GM19025 (cell line): ENCODE results near the gene ARHGAP15.

Experiments
- ATAC-seq: cut with Tn5 transposase; IDR thresholded peaks from one replicate; pipeline ENCODE4 v1.9.1; 2021; ENCODE audit warnings: mild to moderate bottlenecking, low read depth, moderate library complexity; ENCODE audit not compliant: unreplicated experiment

The ARHGAP15 gene

DNA sequence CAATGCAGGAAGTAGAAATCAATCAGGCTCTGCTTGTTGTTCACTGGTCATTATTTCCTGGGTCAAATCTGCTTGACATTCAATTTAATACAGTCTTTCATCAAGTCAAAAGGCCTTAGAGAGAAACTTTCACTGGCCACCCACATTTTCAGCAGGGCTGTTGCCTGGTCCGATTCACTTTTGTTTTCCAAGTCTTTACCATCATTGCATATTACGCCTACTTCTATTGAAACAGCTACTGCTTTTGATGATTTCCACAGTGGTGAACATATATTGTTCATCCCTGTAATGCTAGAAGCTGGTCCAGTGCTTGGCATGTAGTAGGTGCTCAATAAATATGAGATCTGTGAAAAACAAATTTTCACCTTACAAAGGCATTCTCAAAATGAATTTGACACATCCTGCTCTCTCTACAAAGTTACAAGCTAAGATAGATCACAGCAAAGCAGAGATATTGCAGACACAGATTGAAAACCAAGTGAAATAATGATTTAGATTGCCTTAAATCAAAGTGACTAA, 600.1 kb downstream of the ARHGAP15 start:
- no peak for ATAC-seq

DNA sequence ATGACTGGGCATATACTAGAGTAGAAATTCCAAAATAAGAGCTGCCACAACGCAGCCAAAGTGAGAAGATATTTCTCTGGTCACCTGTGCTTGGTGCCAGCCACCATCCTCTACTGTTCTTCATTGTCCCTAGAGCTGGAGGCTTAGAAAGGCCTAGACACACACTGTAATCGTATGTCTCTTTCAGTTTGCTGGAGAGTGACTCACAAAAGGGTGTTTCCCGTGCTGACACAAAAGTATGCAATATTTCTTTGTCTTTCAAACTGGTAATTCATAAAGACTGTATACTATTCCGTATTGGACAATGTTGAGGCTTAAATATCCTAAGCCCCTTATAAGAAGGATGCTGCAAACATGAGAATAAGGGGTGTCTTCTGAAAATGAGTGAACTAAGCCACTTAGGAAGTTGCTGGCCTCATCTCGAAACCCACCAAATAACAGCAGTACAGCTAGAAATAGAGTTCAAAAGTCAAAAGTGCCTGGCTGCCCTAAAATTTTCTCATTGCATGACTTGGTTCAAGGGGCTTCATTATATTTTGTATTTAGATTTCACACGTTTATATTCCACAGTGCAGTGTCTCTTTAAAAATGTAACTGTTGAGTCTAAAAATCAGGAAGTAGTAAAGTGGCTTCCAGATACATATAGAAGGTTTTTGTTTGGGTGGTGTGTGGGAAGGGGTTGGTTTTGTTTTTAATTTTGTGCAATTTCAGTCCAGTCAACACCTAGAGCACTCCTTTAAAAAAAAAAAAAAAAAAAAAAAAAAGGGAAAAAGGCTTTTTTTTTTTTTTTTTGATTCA, 601.1 kb downstream of the ARHGAP15 start:
- ATAC-seq: peak; percentile 76

DNA sequence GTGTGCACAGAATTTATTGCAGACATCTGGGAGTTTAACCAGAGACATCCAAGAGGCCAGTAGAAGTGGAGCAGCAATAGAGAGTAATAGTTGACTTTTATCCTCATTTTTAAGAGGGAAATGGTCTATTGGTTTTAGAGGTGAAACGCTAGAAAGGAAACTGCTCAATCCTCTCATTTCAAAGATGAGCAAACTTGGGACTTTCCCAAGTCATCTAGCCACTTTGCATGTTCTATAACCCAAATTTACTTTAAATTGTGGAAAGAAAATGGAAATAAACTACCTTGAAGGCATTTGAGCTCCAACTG, 601.7 kb downstream of the ARHGAP15 start:
- peak; percentile 39 for ATAC-seq

DNA sequence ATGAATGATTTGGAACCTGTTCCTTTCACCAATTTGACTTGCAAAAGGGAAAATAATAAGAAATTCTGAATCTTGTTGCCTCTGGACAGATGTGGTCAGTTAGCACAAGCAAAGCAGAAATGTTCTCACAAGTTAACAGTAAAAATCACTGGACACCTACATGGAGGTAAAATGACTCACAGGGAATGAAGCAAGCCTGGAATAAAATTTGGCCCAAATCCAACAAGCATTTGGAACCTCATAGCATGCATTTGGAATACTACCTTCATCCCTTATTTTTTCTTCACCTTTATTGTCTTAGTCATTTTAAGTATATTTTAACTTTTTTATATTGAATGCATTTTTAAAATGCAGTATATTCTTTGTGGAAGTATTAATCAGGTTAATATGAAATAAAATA, 602.9 kb downstream of the ARHGAP15 start:
- ATAC-seq: no peak

DNA sequence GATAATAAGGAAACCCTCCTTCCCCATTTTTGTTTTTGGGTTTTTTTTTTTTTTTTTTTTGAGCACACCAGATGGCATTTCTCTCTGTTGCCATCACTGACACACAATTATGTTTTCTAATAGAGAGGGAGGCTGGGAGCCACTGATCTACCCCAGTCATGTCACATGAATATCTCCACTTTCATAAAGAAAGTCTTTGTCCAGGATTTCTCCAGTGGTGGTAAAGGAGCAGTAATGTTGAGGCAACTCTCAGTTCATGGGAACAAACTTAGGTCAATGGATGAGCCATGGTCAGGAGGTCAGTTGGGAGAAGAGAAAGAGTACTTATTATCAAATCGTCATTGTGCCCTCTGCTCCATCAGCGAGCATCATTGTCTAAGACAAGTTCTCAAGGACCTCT, 603.7 kb downstream of the ARHGAP15 start:
- no peak for ATAC-seq

DNA sequence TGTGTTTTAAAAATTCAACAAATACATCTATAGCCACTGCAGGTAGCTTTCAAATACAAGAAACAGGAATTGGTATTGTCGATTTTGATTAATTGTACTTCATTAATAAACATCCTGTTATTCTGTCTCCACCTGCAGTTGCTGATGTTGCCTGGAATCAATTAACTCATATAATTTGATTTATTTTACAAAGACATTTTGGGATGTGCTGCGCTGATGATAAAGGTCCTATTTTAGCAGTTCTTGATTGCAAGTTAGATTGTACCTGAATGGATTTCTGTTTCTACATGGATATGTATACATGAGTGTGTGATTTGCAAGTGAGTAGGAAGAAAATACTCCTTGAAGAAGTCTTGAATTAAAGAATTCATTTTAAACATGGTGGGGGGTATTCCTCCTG, 605.3 kb downstream of the ARHGAP15 start:
- ATAC-seq: no peak

DNA sequence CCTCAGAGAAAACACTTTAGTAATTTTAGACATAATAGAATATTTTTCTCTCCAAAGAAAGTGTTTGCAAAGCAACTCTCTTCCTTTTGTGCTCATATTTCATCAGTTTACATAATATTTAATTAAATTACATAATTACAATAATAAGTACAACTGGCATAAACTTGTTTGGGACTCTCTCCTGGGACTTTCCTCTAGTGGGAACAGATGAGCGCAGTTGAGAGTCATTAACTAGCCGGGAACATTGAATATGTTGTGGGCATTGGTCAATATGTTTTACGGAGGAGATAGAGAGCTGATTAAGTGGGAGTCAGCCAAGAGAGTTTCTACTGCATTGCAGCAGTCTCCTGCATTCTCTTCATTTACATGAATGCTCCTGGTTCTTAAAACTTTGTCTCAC, 607.7 kb downstream of the ARHGAP15 start:
- ATAC-seq: no peak

DNA sequence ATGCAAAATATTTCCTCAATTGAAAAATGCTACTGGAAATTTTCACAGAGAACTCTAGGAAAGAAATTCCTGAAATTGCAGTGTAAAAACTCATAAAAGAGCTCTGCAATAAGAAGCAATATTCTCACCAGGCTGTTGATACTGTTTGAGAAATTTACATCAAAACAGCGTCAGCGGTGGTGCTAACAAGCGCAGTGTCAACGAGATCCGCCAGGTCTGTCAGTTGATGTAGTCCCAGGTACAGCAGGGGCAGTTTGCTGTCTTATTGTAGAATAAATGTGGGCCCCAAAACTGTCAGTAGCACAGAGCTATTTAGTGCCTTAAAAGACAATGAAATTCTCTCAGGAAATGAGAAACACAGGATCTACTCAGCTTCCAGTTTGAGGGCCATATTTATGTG, 611.2 kb downstream of the ARHGAP15 start:
- ATAC-seq: no peak

DNA sequence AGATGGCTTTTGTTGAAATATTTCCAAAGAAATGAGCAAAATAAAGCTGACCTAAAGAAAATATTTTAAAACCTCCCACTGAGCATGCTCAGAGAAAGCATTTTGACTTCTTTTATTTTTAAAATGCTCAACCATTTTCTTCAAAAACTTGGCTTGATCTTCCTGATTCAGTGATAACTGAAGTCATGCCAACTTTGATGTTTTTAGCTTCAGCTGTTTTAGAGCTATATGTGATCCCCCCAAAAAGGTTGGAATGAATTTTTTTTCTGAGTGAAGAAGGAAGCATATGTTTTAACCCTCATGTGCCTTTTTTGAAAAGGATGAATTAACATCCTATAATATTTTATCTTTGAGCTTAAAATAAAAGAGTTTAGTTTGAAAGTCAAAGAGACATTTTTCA, 612.0 kb downstream of the ARHGAP15 start:
- no peak for ATAC-seq

DNA sequence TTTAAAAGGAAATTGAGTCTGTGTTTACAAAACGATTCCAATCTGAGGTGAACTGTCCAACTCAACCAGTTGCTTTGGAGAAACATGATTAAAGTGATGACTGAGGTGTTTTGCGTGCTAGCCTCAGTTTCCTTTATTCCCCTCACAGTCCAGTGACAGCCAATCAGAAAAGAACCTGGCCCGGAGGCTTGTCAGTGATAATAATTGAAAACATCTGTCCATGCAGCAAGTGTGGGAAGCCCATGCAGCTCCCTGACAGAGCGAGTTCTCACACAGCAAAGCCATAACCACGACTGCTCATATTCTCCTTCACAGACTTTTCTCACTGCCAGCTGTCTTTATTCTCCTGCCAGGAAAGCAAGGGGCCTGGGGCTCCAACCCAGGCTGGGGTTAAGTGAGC, 613.4 kb downstream of the ARHGAP15 start:
- ATAC-seq: no peak

DNA sequence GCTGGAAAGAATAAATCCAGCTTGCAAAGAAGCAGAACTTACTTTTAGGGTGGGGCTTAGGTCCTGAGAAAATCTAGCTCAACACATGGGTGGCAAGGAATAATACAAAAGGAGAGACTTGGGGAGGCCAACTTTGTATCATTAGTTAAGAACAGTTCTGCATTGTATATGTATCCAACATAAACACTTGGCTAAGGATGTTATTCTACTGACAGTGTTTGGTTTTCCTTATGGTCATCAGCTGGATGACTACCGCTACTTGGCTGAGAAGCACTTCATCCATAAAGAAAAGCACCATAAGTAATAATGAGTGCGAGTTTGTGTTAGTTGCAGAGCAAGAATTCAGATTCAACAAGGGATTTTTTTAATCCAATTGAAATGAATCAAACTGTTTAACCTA, 614.9 kb downstream of the ARHGAP15 start:
- ATAC-seq: no peak

DNA sequence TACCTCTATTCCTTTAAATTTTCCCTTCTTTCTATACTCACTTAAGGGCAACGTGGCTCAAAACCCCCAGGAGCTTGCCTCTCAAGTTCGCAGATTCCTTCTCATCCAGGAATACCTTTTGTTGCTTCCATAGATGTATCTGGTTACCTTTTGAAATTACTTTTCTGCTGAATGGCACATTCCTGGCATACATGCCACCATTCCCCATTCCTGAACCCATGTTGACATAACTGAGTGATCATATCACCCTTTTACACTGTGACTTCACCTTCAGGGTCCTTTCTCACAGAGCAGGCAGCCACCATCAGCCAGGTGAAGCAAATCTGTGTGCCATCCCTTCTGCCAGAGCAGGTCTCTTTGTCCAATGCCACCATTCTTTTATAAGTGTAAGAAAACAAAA, 615.8 kb downstream of the ARHGAP15 start:
- ATAC-seq: no peak

DNA sequence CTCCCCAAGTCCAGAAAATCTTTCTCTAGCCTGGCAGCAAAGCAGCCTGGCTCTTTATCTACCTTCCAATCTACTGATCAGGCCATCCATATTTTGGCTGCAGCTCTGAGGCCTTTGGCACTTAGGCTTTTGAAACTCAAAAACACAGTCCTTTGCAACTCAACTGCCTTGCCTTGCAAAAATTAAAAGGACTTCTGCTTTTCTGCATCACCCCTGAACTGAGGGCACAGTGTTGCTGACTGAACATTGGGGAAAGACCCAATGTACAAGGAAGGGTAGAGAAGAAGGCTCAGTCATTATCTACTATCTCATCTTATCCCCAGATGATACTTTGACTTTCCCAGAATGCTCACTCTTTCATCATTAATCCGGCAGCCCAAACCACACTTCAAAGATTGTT, 625.5 kb downstream of the ARHGAP15 start:
- no peak for ATAC-seq

DNA sequence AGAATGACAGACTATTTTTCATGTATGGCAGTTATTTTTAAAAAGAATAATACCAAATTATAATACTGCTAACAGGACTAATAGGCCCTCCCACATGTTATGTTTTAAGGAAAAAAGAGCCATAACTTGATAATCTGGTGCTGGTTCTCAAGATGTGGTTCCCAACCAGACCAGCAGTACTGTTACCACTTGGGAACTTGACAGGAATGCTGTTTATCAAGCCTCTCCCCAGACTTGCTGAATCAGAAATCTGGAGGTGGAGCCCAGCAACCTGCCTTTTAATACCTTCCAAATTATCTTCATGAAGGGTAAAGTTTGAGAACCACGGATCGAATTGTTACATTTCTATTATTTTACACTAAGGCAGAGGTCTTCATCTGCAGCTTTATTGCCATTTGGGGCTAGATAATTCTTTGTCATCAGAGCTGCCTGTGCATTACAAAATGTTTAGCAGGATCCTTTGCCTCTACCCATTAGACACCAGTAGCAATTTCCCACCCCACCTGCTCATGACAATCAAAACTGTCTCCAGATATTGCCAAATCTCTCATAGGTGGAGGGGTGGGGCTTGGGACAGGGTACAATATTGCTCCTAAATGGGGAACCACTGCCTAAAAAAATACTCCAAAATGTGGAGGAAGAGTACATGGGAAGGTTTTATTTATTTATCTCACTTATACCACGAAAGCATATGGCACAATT, 629.6 kb downstream of the ARHGAP15 start:
- ATAC-seq: no peak

DNA sequence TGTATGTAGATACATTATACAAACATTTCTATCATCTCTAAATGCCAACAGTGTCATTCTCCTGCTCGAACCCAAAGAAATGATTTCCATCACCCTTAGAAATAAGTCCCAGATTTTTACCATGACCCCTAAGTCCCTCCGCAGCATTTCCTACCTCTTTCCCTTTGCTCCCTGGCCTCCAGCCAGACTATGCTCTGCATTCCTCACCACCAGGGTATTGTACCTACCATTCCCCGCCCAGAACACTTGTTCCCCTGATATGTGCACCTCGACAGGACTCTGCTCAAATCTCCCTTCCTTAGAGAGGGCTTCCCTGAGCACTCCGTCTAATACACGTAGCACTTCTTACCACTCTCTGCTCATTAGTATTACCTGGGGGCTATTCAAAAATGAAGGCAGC, 630.2 kb downstream of the ARHGAP15 start:
- no peak for ATAC-seq

DNA sequence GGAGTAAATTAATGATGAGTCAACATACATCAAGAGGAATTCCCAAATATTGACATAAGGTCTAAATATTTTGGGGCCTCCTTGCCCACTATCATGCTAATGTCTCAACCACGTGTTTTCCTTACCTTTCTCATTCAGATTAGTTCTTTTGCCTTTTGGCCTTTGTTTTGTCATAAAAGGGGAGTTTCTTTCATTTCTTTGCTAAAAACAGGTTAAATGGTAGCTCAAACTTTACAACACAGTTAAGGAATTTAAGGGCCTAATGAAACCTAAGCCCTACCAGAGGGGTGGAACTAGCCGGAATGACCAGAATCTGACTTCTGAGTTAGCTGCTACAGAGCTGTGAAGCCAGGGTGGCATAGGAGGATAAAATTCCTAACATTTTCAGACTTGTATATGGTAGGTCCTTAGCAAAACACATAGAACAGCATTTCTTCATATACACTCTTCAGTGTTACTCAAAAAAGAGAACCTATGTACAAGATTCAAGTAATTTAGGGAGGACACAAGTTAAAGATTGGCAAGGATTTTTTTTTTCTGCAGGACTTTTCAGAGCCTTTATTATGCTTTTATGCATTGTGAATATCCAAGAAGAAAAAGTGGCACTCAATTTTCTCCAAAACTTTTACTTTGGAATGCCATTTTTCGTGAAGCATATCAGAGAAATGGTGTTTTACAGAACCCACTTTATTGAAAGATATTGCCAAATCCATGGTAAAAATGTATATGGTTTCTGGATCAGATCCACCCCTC, 633.1 kb downstream of the ARHGAP15 start:
- ATAC-seq: no peak

DNA sequence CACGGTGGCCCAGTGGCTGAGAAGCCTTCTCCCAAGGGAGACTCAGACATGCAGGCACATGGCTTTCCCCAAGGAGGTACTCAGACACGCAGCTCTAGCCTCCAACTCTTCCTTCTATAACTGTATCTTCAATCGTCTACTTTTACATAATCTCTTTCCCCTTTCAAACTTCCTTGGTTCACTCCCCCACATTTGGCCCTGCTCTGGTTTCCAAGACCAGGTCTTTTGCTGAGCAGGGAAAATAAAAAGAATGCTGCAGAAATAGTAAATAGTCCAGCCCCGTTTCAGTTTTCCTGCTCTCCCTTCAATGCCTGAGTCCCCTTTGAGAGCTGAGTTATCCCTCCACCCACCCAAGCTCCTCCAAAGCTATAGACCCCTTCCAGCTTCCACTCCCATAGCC, 635.0 kb downstream of the ARHGAP15 start:
- ATAC-seq: no peak

DNA sequence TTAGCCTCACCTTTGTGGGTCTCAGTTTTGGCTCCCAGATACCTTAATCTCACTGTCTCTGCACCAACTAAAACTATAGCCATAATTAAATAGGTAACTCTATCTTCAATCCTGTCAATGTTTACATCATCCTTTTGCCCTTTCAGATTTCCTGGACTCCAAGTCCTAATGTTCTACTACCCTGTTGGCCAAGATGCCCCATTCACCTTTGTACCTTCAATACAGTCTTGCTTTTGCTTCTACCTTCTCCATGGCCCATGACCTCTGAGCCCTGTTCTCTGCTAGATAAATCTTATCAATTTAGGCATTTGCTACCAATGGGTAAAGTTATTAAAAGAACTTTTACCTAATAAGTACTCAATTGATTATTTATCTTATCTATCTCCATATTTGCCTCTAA, 635.5 kb downstream of the ARHGAP15 start:
- ATAC-seq: no peak

DNA sequence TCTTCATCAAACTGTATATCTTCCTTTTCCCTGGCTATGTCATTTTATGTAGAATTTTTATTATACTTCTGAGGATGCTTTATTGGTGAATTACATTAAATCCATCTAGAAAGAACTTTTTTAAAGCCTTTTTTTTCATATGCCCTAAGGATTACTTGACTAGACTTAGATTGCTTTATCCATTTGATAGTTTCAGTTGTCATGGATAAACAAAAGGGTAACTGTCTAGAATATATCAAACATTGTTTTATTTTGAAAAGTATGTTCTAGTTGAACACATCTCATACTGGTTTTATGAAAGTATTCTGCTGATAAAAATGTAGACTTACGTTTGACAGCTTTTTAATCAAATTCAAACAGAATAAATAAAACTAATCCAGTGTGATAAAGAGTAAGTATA, 639.8 kb downstream of the ARHGAP15 start:
- ATAC-seq: no peak

DNA sequence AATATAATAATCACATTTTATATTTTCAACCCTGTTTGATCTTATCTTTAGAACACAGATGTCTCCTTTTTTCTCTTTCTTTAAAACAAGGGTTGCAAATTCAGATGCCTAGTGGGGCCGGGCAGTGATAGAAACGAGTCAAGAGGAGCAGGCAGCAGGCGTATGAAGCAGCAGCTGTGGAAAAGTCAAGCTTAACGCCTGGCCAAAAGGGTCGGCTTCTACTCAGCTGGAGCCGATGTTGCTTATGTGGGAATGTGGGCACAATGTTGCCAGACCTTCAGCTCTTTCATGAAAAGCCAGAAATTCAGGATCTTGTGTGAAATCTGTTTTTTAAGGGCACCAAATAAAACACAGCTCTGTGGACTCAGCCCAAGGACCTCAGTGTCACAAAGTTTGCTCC, 642.7 kb downstream of the ARHGAP15 start:
- no peak for ATAC-seq

DNA sequence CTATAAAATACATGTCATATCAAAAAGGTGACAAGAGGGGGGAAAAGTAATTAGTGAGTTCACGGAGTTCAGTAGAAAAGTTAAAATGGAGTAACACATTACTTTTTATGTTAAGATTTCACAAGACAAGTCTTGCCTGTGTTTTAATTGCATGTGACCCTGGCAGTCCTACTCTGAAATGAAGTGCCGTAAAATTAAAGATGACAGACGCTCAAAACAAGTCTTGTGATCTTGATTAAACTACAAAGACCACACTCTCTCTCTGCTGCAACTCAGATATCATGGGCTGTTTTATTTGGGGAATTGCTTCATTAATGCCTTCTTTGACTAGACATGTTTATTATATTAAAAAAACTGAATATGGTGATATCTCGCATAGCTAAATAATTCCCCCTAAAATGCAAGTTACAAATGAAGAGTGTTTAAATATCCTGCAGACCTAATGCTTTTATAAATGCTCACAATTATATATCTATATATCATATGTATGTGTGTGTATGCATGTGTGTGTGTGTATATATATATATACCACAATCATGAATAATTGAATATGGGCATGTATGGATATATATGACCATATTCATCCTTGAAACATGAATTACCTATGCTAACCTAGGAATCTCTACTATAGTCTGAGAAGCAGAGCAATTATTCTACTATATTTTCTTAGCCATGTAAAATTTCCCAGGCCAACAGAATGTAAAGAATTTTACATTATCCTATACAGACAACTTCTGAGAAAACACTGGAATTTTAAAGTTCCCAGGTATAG, 647.5 kb downstream of the ARHGAP15 start:
- no peak for ATAC-seq
